Activated CD4-positive, alpha-beta memory T cell treated with anti-CD3 and anti-CD28 coated beads for 36 hours (primary cell): ENCODE measurements around the gene ACAD11. TPM values are rescaled to one million over a fixed set of nuclear protein-coding genes. Genes with fewer than 3 reads are reported as not detected.

Experiments
- total RNA-seq, 2 experiments: library from RNA; stranded (reverse); gene quantifications; one replicate each; pipeline ENCODE4 v1.2.3, GENCODE V29; 2021

Gene ACAD11
- total RNA-seq, 2 experiments from 2014 or later, result 11.2 to 13.8 TPM

Other genes with a start within 250 kb of the ACAD11 start
- gene DNAJC13, start 242.3 kb downstream of the ACAD11 start, total RNA-seq, result 10 to 100 TPM; 33.5 to 34.5 TPM
- gene ACKR4, start 62.5 kb downstream of the ACAD11 start, total RNA-seq, result not detected
- 10 to 100 TPM; 50.4 to 58.3 TPM for gene UBA5, start 520 bp upstream of the ACAD11 start, total RNA-seq
- gene NPHP3, start 62.6 kb upstream of the ACAD11 start, total RNA-seq, result 10 to 100 TPM; 13.6 to 16.7 TPM